Activated CD4-positive, alpha-beta T cell treated with anti-CD3 and anti-CD28 coated beads for 24 hours (primary cell): Measurements from ENCODE around the gene RPS8.
"Not testable (repeated sequence)": the region's sequence is repeated elsewhere in the genome, so short reads cannot be mapped to it uniquely, and the experiment has no call there.

Experiments
- DNase-seq, 2 donors: peaks; one replicate each; pipeline ENCODE4 v3.0.0-alpha.2; 2020; ENCODE audit warnings: low read depth in 2 of 2

RPS8 gene

GRCh38 chr1:44803062-44803311 is 27.6 kb downstream of the RPS8 start:
- DNase-seq, result no peak

- no peak for DNase-seq
Observed at GRCh38 chr1:44803312-44804095, 28.2 kb downstream of the RPS8 start.

- no peak for DNase-seq
Observed at GRCh38 chr1:44805311-44806024, 30.1 kb downstream of the RPS8 start.

GRCh38 chr1:44806025-44806703 is 30.8 kb downstream of the RPS8 start:
- no peak for DNase-seq

GRCh38 chr1:44806704-44807363 is 31.5 kb downstream of the RPS8 start, which contains the start of gene DYNLT4:
DYNLT4 (minus strand) TSS chr1:44807351; CDS start chr1:44806668, 683 bp downstream.
- no peak for DNase-seq

- peak; percentile 75 to 85 for DNase-seq
Observed at GRCh38 chr1:44807364-44808062, 32.2 kb downstream of the RPS8 start.

GRCh38 chr1:44808063-44808937 is 33.0 kb downstream of the RPS8 start, which contains the start of gene BTBD19:
BTBD19 (plus strand) TSS chr1:44808523; CDS start chr1:44808821, 298 bp downstream.
- peak in 1 of 2 donors; percentile 69 for DNase-seq

GRCh38 chr1:44808938-44809917 is 33.9 kb downstream of the RPS8 start:
- DNase-seq, result peak; percentile 74 to 84

- DNase-seq, result no peak
Observed at GRCh38 chr1:44810101-44810761, 34.9 kb downstream of the RPS8 start.

- not testable (repeated sequence) for DNase-seq
Observed at GRCh38 chr1:44810762-44811105, 35.4 kb downstream of the RPS8 start.

GRCh38 chr1:44811234-44811633 is 35.9 kb downstream of the RPS8 start:
- DNase-seq, result no peak

- DNase-seq, result no peak
Observed at GRCh38 chr1:44812822-44813543, 37.6 kb downstream of the RPS8 start.

GRCh38 chr1:44815926-44816325 is 40.6 kb downstream of the RPS8 start:
- not testable (repeated sequence) for DNase-seq

- DNase-seq, result no peak
Observed at GRCh38 chr1:44817307-44817706, 42.0 kb downstream of the RPS8 start.

GRCh38 chr1:44817771-44818495 is 42.6 kb downstream of the RPS8 start:
- no peak for DNase-seq

GRCh38 chr1:44819196-44819607 is 43.9 kb downstream of the RPS8 start:
- DNase-seq, result no peak

- DNase-seq, result peak; percentile 67 to 70
Observed at GRCh38 chr1:44819608-44820327, 44.4 kb downstream of the RPS8 start.
